Measurements from ENCODE around the gene COTL1. TPM values are rescaled to one million over a fixed set of nuclear protein-coding genes. Genes with fewer than 3 reads are reported as not detected.

Gene COTL1
- total RNA-seq, 1 donor from 2014 or later, result 359 TPM

- peaks cover 25% of the 10 kb centered on the region for H3K4me1 ChIP-seq (ENCODE audit: insufficient read depth, low read length)
- no peaks in the 10 kb centered on the region for H3K36me3 ChIP-seq (ENCODE audit: insufficient read depth, low read length)
- no peaks in the 10 kb centered on the region for H3K79me2 ChIP-seq (ENCODE audit: insufficient read depth, low read length)
- H3K9me3 ChIP-seq (ENCODE audit: insufficient read depth, low read depth, low read length), result no peaks in the 10 kb centered on the region
- H4K20me1 ChIP-seq (ENCODE audit: insufficient read depth, low read length), result no peaks in the 10 kb centered on the region
- Mint-ChIP-seq H3K27me3 (ENCODE audit: low read depth, unreplicated experiment) (peaks cover 5% of the 10 kb centered on the region), H3K27ac (ENCODE audit: unreplicated experiment) (no peak overlapping the region), H3K4me3 (ENCODE audit: unreplicated experiment) (no peak overlapping the region), H3K4me1 (ENCODE audit: low read depth, unreplicated experiment) (peaks cover 20% of the 10 kb centered on the region), H3K9me3 (ENCODE audit: unreplicated experiment) (peaks cover 2% of the 10 kb centered on the region), H3K36me3 (ENCODE audit: low read depth, unreplicated experiment) (no peaks in the 10 kb centered on the region)
- TF ChIP-seq EZH2 (IDR thresholded peaks at IDR 0.05; ENCODE audit: insufficient read depth, low read length) (no peak), CTCF (IDR thresholded peaks at IDR 0.05; ENCODE audit: insufficient read depth, low read depth, low read length) (no peak)
- no peak overlapping the region for H3K4me3 ChIP-seq (ENCODE audit: insufficient read depth, low read depth, low read length)
- no peak overlapping the region for H3K9ac ChIP-seq (ENCODE audit: low read length)
- no peak overlapping the region for H3K27ac ChIP-seq (ENCODE audit: low read depth, low read length)
- H2AFZ ChIP-seq (ENCODE audit: low read depth, low read length), result no peak overlapping the region
- H3K27me3 ChIP-seq (ENCODE audit: insufficient read depth, low read length), result peaks cover 4% of the 10 kb centered on the region
- DNase-seq (ENCODE audit: low read depth) (no peak), FAIRE-seq (no peak)
- peak overlapping the region; percentile 2 for H3K4me2 ChIP-seq (ENCODE audit: low read length)
These were observed 73.7 kb downstream of the COTL1 start for GRCh38 chr16:84544031-84544773.

DNA sequence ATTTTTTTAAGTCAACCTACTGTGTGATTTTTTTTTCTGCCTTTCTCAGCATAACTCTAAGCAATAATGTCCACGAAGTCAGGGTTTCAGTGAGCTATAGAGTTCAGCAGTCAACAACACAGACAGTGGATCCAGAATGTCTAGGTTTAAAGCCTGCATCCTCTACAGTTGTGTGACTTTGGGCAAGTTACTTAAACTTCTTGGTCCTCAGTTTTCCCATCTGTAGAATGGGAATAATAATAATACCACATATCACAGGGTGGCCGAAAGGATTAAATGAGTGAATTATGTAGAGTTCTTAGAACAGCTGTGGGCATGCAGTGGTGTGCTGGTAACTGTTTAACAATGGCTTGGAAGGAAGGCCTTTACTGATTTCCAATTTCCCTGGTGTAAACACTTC is 74.6 kb downstream of the COTL1 start:
- H3K36me3 Mint-ChIP-seq (ENCODE audit: low read depth, unreplicated experiment), result no peaks in the 10 kb centered on the region
- Histone ChIP-seq H3K36me3 (ENCODE audit: insufficient read depth, low read length) (no peaks in the 10 kb centered on the region), H2AFZ (ENCODE audit: low read depth, low read length) (no peak overlapping the region), H3K27me3 (ENCODE audit: insufficient read depth, low read length) (peaks cover 4% of the 10 kb centered on the region), H3K79me2 (ENCODE audit: insufficient read depth, low read length) (no peaks in the 10 kb centered on the region), H3K9ac (ENCODE audit: low read length) (no peak overlapping the region), H3K4me1 (ENCODE audit: insufficient read depth, low read length) (peaks cover 26% of the 10 kb centered on the region), H3K9me3 (ENCODE audit: insufficient read depth, low read depth, low read length) (no peaks in the 10 kb centered on the region), H3K4me3 (ENCODE audit: insufficient read depth, low read depth, low read length) (no peak overlapping the region), H3K27ac (ENCODE audit: low read depth, low read length) (no peak overlapping the region), H4K20me1 (ENCODE audit: insufficient read depth, low read length) (no peaks in the 10 kb centered on the region), H3K4me2 (ENCODE audit: low read length) (no peak overlapping the region)
- DNase-seq (ENCODE audit: low read depth) (no peak), FAIRE-seq (no peak)
- H3K27ac Mint-ChIP-seq (ENCODE audit: unreplicated experiment), result no peak overlapping the region
- TF ChIP-seq CTCF (IDR thresholded peaks at IDR 0.05; ENCODE audit: insufficient read depth, low read depth, low read length), result no peak
- no peak for TF ChIP-seq EZH2 (IDR thresholded peaks at IDR 0.05; ENCODE audit: insufficient read depth, low read length)
- no peak overlapping the region for H3K4me3 Mint-ChIP-seq (ENCODE audit: unreplicated experiment)
- peaks cover 5% of the 10 kb centered on the region for H3K27me3 Mint-ChIP-seq (ENCODE audit: low read depth, unreplicated experiment)
- H3K9me3 Mint-ChIP-seq (ENCODE audit: unreplicated experiment), result peaks cover 2% of the 10 kb centered on the region
- peaks cover 16% of the 10 kb centered on the region for H3K4me1 Mint-ChIP-seq (ENCODE audit: low read depth, unreplicated experiment)

Measured in astrocyte (in vitro differentiated cells and primary cell).